Measurements from ENCODE around the gene PPP5C. TPM values are rescaled to one million over a fixed set of nuclear protein-coding genes. Genes with fewer than 3 reads are reported as not detected.

PPP5C gene
- total and polyA plus RNA-seq, 11 donors: 64.9 to 115 (median 77.1) TPM

DNA sequence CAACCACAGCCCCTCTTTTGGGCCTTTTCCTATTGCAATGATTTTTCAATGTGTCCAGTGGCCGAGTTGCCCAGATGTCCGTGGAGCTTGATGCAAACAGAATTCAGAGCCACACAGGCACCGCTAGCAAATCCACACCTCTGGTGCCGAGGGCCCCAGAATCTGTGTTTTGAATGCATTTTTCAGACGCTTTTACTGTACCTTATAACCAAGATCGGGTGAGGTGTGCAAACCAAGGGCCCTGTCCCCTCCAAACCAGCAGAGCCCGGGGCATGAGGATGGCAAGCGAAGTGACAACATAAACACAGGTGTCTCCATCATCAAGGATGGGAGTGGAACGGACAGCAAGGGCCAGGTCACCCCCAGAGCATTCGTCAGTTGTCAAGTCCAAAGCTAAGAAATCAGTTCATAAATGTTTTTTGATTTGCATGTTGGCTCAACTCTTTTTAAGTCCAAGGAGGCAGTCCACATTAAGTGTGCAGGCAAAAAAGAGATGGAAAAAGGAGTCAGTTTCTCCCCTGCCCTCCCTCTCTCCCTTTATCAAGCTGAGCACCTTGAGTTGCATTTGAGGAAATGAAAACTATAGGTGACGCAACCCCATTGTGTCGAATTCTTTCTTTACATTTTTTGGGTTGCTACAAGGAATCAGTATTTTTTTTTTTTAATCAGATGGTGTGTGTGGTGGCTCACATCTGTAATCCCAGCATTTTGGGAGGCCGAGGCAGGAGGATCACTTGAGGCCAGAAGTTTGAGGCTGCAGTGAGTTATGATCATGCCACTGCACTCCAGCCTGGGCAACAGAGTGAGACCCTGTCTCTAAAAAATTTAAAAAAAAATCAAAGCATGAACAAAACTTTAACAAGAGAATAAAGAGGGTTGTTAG is 63.6 kb downstream of the PPP5C start:
- DNase-seq (no peak), ATAC-seq (no peak)
- intact Hi-C loops (cut with DNase I): no loop called here
- 82 to 86% (median 84%) methylated on average over 13 of the region's 13 CpGs for WGBS, 4 donors
- Histone ChIP-seq H3K9me3 (no peaks in the 10 kb centered on the region), H3K27me3 (peaks cover 0 to 66% (median 11%) of the 10 kb centered on the region in 9 donors), H3K36me3 (peaks cover 0 to 12% (median 0%) of the 10 kb centered on the region in 9 donors), H3K4me3 (peak overlapping the region in 9 of 12 donors; percentile 59 to 76 (median 64)), H3K27ac (peak overlapping the region in 5 of 12 donors; percentile 24 to 98 (median 91)), H3K4me1 (peaks cover 0 to 49% (median 13%) of the 10 kb centered on the region in 12 donors)
- no peak for TF ChIP-seq POLR2A (IDR thresholded peaks at IDR 0.05)
- TF ChIP-seq, protein P1, sequence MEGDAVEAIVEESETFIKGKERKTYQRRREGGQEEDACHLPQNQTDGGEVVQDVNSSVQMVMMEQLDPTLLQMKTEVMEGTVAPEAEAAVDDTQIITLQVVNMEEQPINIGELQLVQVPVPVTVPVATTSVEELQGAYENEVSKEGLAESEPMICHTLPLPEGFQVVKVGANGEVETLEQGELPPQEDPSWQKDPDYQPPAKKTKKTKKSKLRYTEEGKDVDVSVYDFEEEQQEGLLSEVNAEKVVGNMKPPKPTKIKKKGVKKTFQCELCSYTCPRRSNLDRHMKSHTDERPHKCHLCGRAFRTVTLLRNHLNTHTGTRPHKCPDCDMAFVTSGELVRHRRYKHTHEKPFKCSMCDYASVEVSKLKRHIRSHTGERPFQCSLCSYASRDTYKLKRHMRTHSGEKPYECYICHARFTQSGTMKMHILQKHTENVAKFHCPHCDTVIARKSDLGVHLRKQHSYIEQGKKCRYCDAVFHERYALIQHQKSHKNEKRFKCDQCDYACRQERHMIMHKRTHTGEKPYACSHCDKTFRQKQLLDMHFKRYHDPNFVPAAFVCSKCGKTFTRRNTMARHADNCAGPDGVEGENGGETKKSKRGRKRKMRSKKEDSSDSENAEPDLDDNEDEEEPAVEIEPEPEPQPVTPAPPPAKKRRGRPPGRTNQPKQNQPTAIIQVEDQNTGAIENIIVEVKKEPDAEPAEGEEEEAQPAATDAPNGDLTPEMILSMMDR (IDR thresholded peaks at IDR 0.05): no peak

DNA sequence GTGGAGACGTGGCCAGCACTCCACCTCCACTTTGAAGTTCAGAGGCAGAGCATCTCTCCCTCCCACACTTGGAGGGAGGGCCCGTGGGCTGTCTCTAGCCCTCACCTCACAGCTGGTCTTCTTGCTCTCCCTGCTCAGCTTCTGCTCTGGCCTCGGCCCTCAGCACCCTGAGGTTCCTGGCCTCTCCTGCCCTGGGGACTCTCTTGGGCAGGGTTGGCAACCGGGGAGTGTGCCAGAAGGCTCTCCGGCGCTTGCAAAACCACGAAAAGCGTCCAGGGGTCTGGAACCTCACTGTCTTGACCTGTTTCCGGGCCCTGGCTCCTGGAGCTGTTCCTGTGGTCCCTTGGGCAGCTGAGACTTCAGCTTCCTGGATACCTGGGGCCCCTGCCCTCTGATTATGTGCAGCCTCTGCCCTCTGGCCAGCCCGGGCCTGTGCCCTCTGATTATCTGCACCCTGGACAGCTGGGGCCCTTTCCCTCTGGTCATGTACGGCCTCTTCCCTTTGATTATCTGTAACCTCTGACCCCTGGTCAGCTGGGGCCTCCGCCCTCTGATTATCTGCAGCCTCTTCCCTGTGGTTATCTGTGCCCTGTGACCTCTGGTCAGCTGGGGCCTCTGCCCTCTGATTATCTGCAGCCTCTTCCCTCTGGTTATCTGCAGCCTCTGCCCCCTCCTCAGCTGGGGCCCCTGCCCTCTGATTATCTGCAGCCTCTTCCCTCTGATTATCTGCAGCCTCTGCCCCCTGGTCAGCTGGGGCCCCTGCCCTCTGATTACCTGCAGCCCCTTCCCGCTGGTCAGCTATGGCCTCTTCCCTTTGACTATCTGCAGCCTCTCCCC is 64.4 kb downstream of the PPP5C start:
- no peak for TF ChIP-seq POLR2A (IDR thresholded peaks at IDR 0.05)
- TF ChIP-seq, protein P1 (IDR thresholded peaks at IDR 0.05): no peak
- Histone ChIP-seq H3K9me3 (no peaks in the 10 kb centered on the region), H3K4me1 (peaks cover 0 to 52% (median 14%) of the 10 kb centered on the region in 12 donors), H3K27me3 (peaks cover 0 to 65% (median 6%) of the 10 kb centered on the region in 9 donors), H3K4me3 (peak overlapping the region; percentile 50 to 76 (median 62)), H3K27ac (peak overlapping the region in 10 of 12 donors; percentile 42 to 98 (median 91)), H3K36me3 (peaks cover 0 to 12% (median 0%) of the 10 kb centered on the region in 9 donors)
- intact Hi-C loops (cut with DNase I): no loop called here
- WGBS, 4 donors: 58 to 65% (median 61%) methylated on average over 8 to 13 of the region's 13 CpGs
- no peak for ATAC-seq
- no peak for DNase-seq

DNA sequence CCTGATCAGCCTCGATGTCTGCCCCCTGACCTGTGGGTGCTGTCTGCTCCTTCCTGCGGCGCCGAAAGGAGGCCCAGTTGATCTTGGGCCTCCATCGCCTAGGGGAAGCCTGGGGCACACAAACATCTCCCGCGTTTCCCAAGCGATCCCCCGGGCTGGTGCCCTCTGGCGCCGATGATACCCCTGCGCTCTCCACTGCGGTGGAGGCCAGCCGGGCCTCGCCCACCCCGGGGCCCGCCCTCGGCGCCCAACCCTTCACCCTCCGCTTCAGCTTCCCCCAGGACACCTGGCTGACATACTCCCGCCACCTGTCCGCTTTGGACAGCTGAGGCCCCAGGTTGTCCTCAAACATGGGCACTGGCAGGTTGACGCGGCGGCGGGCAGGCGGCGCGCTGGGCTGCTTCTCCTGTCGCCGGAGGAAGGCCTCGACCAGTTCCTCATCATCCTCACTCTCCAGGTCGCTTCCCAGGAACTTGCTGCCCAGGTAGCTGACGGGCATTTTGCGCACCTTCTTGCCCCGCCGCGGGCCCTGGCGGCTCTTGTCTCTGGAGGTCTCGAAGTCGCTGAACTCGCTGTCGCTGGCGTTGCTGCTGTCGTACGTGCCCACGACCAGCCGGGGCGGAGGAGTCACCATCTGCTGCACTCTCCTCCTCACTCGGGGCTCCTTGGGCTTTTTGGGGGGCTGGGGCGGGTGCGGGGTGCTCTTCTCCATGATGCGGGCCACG is 65.2 kb downstream of the PPP5C start:
- DNase-seq (no peak), ATAC-seq (no peak)
- H3K9me3 ChIP-seq: no peaks in the 10 kb centered on the region
- H3K36me3 ChIP-seq: peaks cover 0 to 12% (median 0%) of the 10 kb centered on the region in 9 donors
- peak overlapping the region; percentile 42 to 98 (median 90) for H3K27ac ChIP-seq
- peaks cover 0 to 66% (median 6%) of the 10 kb centered on the region in 9 donors for H3K27me3 ChIP-seq
- TF ChIP-seq POLR2A (IDR thresholded peaks at IDR 0.05): no peak
- TF ChIP-seq, protein P1 (IDR thresholded peaks at IDR 0.05): peak in 1 of 12 donors; percentile 8
- 25 to 36% (median 30%) methylated on average over 49 to 54 of the region's 54 CpGs for WGBS, 4 donors
- peak overlapping the region; percentile 50 to 76 (median 62) for H3K4me3 ChIP-seq
- intact Hi-C loops (cut with DNase I): no loop called here
- H3K4me1 ChIP-seq: peaks cover 0 to 55% (median 16%) of the 10 kb centered on the region in 12 donors

All from heart left ventricle (tissue), 16 donors.